ENCODE results near the gene ASIC2. TPM values are rescaled to one million over a fixed set of nuclear protein-coding genes. Genes with fewer than 3 reads are reported as not detected.

The ASIC2 gene
- total RNA-seq, 1 experiment from 2014 or later, result 4.1 TPM

DNA sequence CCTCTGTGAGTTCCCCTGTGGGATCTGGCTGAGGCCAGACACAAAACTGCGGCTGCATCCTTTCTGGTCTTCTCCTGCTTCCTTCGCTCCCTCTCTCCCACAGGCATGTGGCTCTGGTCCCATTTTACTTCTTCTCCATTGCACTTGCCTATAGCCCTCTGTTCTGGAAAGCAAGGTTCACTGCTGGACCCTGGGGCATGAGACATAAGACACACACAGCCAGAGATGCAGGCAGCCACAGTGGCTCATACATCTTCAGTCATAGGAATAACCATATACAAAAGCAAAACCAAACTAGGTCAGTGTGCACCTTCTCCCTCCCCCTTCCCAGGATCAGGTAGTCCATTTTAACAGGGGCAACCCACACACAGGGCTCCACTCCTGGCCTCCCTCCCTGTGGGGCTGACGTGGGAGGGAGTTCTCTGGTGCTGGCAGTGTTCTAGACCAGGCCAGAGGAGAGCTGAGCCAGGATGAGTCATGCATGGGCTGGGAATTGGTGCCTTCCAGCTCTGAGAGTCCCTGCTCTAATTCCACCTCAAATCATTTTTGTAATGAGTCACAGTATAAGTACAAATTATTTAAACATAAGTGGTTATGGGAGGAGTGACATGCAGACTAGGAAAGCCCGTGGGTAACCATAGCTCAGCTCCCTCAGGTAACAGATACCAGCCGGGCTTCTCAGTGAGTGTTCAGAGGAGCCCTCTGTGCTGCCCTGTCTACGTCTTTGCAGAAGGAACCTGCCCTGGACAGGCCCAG lies 58.0 kb downstream of the ASIC2 start:
- POLR2A ChIA-PET, result no interaction called here
- intact Hi-C loops (cut with micrococcal nuclease; ENCODE audit: unreplicated experiment), result no loop called here
- H3K27ac ChIP-seq (ENCODE audit: low read length), result peak overlapping the region; percentile 18
- no TSS peak for BruUV-seq (replicated peaks)
- peak; percentile 96 for ATAC-seq
- no peak overlapping the region for H3K4me3 ChIP-seq (ENCODE audit: low read depth in 2 of 2, low read length in 2 of 2)
- no peak for TF ChIP-seq REST (IDR thresholded peaks at IDR 0.05; ENCODE audit: insufficient read depth in 1 of 2, low read depth in 2 of 2, low read length in 1 of 2)
- no peak for TF ChIP-seq POLR2AphosphoS5 (IDR thresholded peaks at IDR 0.05; ENCODE audit: low read depth, low read length)
- TF ChIP-seq SIN3A (IDR thresholded peaks at IDR 0.05; ENCODE audit: borderline replicate concordance, insufficient read depth, low read depth, low read length), result no peak
- TF ChIP-seq CTCF (IDR thresholded peaks at IDR 0.05), result no peak
- no peak for TF ChIP-seq TCF7L2 (IDR thresholded peaks at IDR 0.05; ENCODE audit: low read depth, low read length)
- H3K4me1 ChIP-seq (ENCODE audit: control insufficient read depth, insufficient read depth, low read length), result peaks cover 16% of the 10 kb centered on the region
- H3K9me3 ChIP-seq (ENCODE audit: control insufficient read depth, insufficient read depth, low read depth, low read length), result no peaks in the 10 kb centered on the region
- H3K36me3 ChIP-seq (ENCODE audit: control insufficient read depth, insufficient read depth, low read length), result no peaks in the 10 kb centered on the region
- no peaks in the 10 kb centered on the region for H3K27me3 ChIP-seq (ENCODE audit: control insufficient read depth, insufficient read depth, low read length)
- CTCF ChIA-PET, result interaction anchor here (0.5 kb wide), 1 partner anchor 32 kb away, joined by 3 read pairs; no protein-coding TSS in a partner anchor
- in situ Hi-C loops (cut with HindIII; ENCODE audit: low pct_unique_long_range_greater_than_20kb, low sequenced_read_pairs), result no loop called here
- DNase-seq (ENCODE audit: low read depth, low spot score), result peak; percentile 60

DNA sequence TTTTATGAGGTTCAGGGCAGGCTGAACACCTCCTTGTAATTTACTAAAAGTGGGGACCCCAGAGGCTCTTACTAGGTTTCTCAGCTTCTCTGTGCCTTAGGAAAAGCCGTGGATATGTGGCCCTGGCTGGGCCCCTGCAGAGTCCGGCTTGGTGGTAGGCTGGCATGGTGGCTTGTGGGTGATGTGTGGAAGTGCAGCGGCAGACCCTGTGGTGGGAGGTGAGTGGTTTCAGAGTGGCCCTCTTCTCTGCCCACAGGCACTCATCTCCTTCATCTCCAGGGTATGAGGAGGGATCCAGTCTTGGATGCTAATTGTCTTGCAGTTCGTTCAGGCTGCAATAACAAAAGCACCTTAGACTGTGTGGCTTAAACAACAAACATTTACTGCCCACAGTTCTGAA lies 58.9 kb downstream of the ASIC2 start:
- Histone ChIP-seq H3K9me3 (ENCODE audit: control insufficient read depth, insufficient read depth, low read depth, low read length) (no peaks in the 10 kb centered on the region), H3K27me3 (ENCODE audit: control insufficient read depth, insufficient read depth, low read length) (no peaks in the 10 kb centered on the region), H3K4me3 (ENCODE audit: low read depth in 2 of 2, low read length in 2 of 2) (no peak overlapping the region), H3K36me3 (ENCODE audit: control insufficient read depth, insufficient read depth, low read length) (no peaks in the 10 kb centered on the region), H3K27ac (ENCODE audit: low read length) (no peak overlapping the region; the same call in 1 of the 2 replicates), H3K4me1 (ENCODE audit: control insufficient read depth, insufficient read depth, low read length) (peaks cover 13% of the 10 kb centered on the region)
- BruUV-seq (replicated peaks), result no TSS peak
- ATAC-seq (no peak), DNase-seq (ENCODE audit: low read depth, low spot score) (no peak)
- POLR2A ChIA-PET, result no interaction called here
- CTCF ChIA-PET, result no interaction called here
- in situ Hi-C loops (cut with HindIII; ENCODE audit: low pct_unique_long_range_greater_than_20kb, low sequenced_read_pairs) (no loop called here), intact Hi-C loops (cut with micrococcal nuclease; ENCODE audit: unreplicated experiment) (no loop called here)
- TF ChIP-seq REST (IDR thresholded peaks at IDR 0.05; ENCODE audit: insufficient read depth in 1 of 2, low read depth in 2 of 2, low read length in 1 of 2) (no peak), SIN3A (IDR thresholded peaks at IDR 0.05; ENCODE audit: borderline replicate concordance, insufficient read depth, low read depth, low read length) (no peak), POLR2AphosphoS5 (IDR thresholded peaks at IDR 0.05; ENCODE audit: low read depth, low read length) (no peak), TCF7L2 (IDR thresholded peaks at IDR 0.05; ENCODE audit: low read depth, low read length) (no peak), CTCF (IDR thresholded peaks at IDR 0.05) (no peak)

Data from Panc1 (cell line).